Peyer's patch (tissue), 4 donors: ENCODE data around the gene FAM83F.

Source experiments
- CTCF ChIP-seq, 6 experiments: fragments of 450-650 bp in 4 of 6; fragments of 200-600 bp in 2 of 6; sonication (generic) in 1 of 6; IDR thresholded peaks; one replicate each; pipeline ENCODE4 v1.5.1; 2017 to 2019; ENCODE audit warnings: antibody characterized with exemption in 6 of 6, mild to moderate bottlenecking in 3 of 6, moderate library complexity in 1 of 6
- POLR2A ChIP-seq, 2 donors: fragments of 450-650 bp; IDR thresholded peaks; one replicate each; pipeline ENCODE4 v1.5.1; 2017; ENCODE audit warnings: antibody characterized with exemption in 2 of 2, mild to moderate bottlenecking in 2 of 2, moderate library complexity in 2 of 2

- TF ChIP-seq CTCF (IDR thresholded peaks at IDR 0.05) = no peak
- TF ChIP-seq POLR2A (IDR thresholded peaks at IDR 0.05) = no peak
These were observed 21.1 kb upstream of the FAM83F start for GRCh38 chr22:39973656-39974055.
